H1 (cell line): ENCODE data around the gene FHL1. TPM values are rescaled to one million over a fixed set of nuclear protein-coding genes. Genes with fewer than 3 reads are reported as not detected.

Source experiments
- CTCF ChIA-PET: fragments of 300-600 bp; sonication (Branson Sonifier 250); formaldehyde crosslinking; loops from one replicate; lab custom pipeline; 2021; ENCODE audit not compliant: partially characterized antibody; lab: Charles Lee
- POLR2A ChIA-PET: fragments of 300-600 bp; sonication (Branson Sonifier 250); formaldehyde crosslinking; loops from one replicate; lab custom pipeline; 2021; ENCODE audit warnings: inconsistent platforms; ENCODE audit not compliant: partially characterized antibody; lab: Charles Lee
- DNase-seq, 2 experiments: peaks; one replicate each; pipeline versions ENCODE4 v3.0.0 to v3.0.0-alpha.2; 2010 to 2022; ENCODE audit warnings: low spot score in 2 of 2, low read depth in 1 of 2, mixed read lengths in 1 of 2
- FAIRE-seq: peaks from 2 replicates; lab custom pipeline; 2011; peaks lifted over from hg19 to GRCh38; lab: Jason Lieb, UNC
- H2AFZ ChIP-seq: 2 replicates; pipeline ENCODE4 v1.8.1; 2012; ENCODE audit warnings: low read length, inconsistent platforms
- H2AK5ac ChIP-seq: 2 replicates; pipeline ENCODE4 v1.6.1; 2013; ENCODE audit warnings: low read depth, low read length
- H2BK120ac ChIP-seq: replicated peaks from 2 replicates; pipeline ENCODE3; 2013; ENCODE audit warnings: low read depth, low read length, inconsistent platforms
- H2BK12ac ChIP-seq: 2 replicates; pipeline ENCODE4 v1.6.1; 2013; ENCODE audit warnings: low read depth, low read length
- H2BK15ac ChIP-seq: 2 replicates; pipeline ENCODE4 v1.6.1; 2013; ENCODE audit warnings: low read length
- H2BK20ac ChIP-seq: 2 replicates; pipeline ENCODE4 v1.6.1; 2013; ENCODE audit warnings: low read length
- H2BK5ac ChIP-seq: 2 replicates; pipeline ENCODE4 v1.6.1; 2013; ENCODE audit warnings: low read depth, low read length
- H3K14ac ChIP-seq: 2 replicates; pipeline ENCODE4 v1.6.1; 2013; ENCODE audit warnings: inconsistent platforms; ENCODE audit not compliant: insufficient read length
- H3K18ac ChIP-seq: 2 replicates; pipeline ENCODE4 v1.6.1; 2013; ENCODE audit warnings: low read length; ENCODE audit errors: extremely low read depth
- H3K23ac ChIP-seq: 2 replicates; pipeline ENCODE4 v1.6.1; 2013; ENCODE audit warnings: inconsistent platforms; ENCODE audit not compliant: insufficient read length
- H3K23me2 ChIP-seq: 2 replicates; pipeline ENCODE4 v1.6.1; 2013; ENCODE audit warnings: low read depth, low read length
- H3K27ac ChIP-seq: 2 replicates; pipeline ENCODE4 v1.6.1; 2011; ENCODE audit warnings: low read depth, low read length, inconsistent platforms
- H3K27me3 ChIP-seq, 4 experiments: replicated peaks in 1 of 4; 1 replicate in 1 of 4; 2 replicates in 3 of 4; pipeline versions ENCODE4 v1.6.1 to v1.8.1; 2011 to 2013; ENCODE audit warnings: low read length in 3 of 4, mild to moderate bottlenecking in 3 of 4, inconsistent platforms in 2 of 4, mixed read lengths in 2 of 4, moderate library complexity in 1 of 4; ENCODE audit not compliant: control insufficient read depth in 3 of 4, insufficient read depth in 3 of 4; ENCODE audit errors: extremely low read depth in 1 of 4
- H3K36me3 ChIP-seq, 4 experiments: 2 replicates each; pipeline versions ENCODE4 v1.6.1 to v1.8.1; 2011 to 2013; ENCODE audit warnings: mild to moderate bottlenecking in 4 of 4, low read length in 3 of 4, moderate library complexity in 2 of 4, control low read depth in 1 of 4, inconsistent platforms in 1 of 4; ENCODE audit not compliant: insufficient read depth in 4 of 4, control insufficient read depth in 2 of 4
- H3K4ac ChIP-seq: replicated peaks from 2 replicates; pipeline ENCODE3; 2013; ENCODE audit warnings: low read length, low read depth, mixed read lengths, inconsistent platforms; ENCODE audit not compliant: insufficient read length
- H3K4me1 ChIP-seq, 4 experiments: replicated peaks in 1 of 4; 1 replicate in 1 of 4; 2 replicates in 3 of 4; pipeline versions ENCODE4 v1.6.1 to v1.8.1; 2011 to 2013; ENCODE audit warnings: low read length in 3 of 4, inconsistent platforms in 2 of 4, mixed read lengths in 1 of 4; ENCODE audit not compliant: insufficient read depth in 4 of 4, control insufficient read depth in 3 of 4
- H3K4me2 ChIP-seq, 2 experiments: 2 replicates each; pipeline versions ENCODE4 v1.6.1 to v1.8.1; 2011 to 2013; ENCODE audit warnings: low read depth in 2 of 2, low read length in 2 of 2, control low read depth in 1 of 2, inconsistent platforms in 1 of 2, mild to moderate bottlenecking in 1 of 2; ENCODE audit not compliant: insufficient read depth in 1 of 2
- H3K4me3 ChIP-seq, 4 experiments: fragments of 200-600, 300-600 bp in 1 of 4; sonication (generic), shearing (Covaris generic), sonication (Bioruptor Twin) in 1 of 4; 2 replicates each; pipeline versions ENCODE4 v1.5.1 to v1.8.1; 2011 to 2016; ENCODE audit warnings: low read length in 4 of 4, low read depth in 3 of 4, control low read depth in 2 of 4, inconsistent platforms in 2 of 4, mild to moderate bottlenecking in 2 of 4, mixed read lengths in 1 of 4, moderate library complexity in 1 of 4; ENCODE audit not compliant: insufficient read depth in 2 of 4; ENCODE audit errors: extremely low read depth in 1 of 4
- H3K56ac ChIP-seq: replicated peaks from 2 replicates; pipeline ENCODE3; 2013; ENCODE audit warnings: low read depth, mild to moderate bottlenecking, mixed read lengths, low read length, inconsistent platforms; ENCODE audit not compliant: insufficient read length
- H3K79me1 ChIP-seq: 2 replicates; pipeline ENCODE4 v1.6.1; 2013; ENCODE audit warnings: low read depth, low read length, control low read depth
- H3K79me2 ChIP-seq, 2 experiments: 2 replicates each; pipeline versions ENCODE4 v1.6.1 to v1.8.1; 2012 to 2013; ENCODE audit warnings: low read length in 2 of 2, mild to moderate bottlenecking in 2 of 2, inconsistent platforms in 1 of 2; ENCODE audit not compliant: insufficient read depth in 2 of 2, control insufficient read depth in 1 of 2
- H3K9ac ChIP-seq, 4 experiments: replicated peaks in 1 of 4; 1 replicate in 1 of 4; 2 replicates in 3 of 4; pipeline versions ENCODE4 v1.6.1 to v1.8.1; 2011 to 2013; ENCODE audit warnings: low read depth in 3 of 4, low read length in 3 of 4, control low read depth in 2 of 4, mild to moderate bottlenecking in 2 of 4, moderate library complexity in 2 of 4, inconsistent platforms in 1 of 4; ENCODE audit errors: extremely low read depth in 1 of 4
- H3K9me3 ChIP-seq, 2 experiments: 2 replicates each; pipeline versions ENCODE4 v1.6.1 to v1.8.1; 2012 to 2013; ENCODE audit warnings: mild to moderate bottlenecking in 2 of 2, moderate library complexity in 2 of 2, control low read depth in 1 of 2, inconsistent platforms in 1 of 2, low read depth in 1 of 2, low read length in 1 of 2, mixed read lengths in 1 of 2; ENCODE audit not compliant: insufficient read depth in 2 of 2
- H4K20me1 ChIP-seq, 2 experiments: replicated peaks in 1 of 2; 2 replicates each; pipeline versions ENCODE3 to v1.8.1; 2011 to 2013; ENCODE audit warnings: inconsistent platforms in 2 of 2, low read length in 2 of 2, mild to moderate bottlenecking in 1 of 2; ENCODE audit not compliant: insufficient read depth in 2 of 2, control insufficient read depth in 1 of 2
- H4K5ac ChIP-seq: 2 replicates; pipeline ENCODE4 v1.6.1; 2013; ENCODE audit warnings: low read length, low read depth, mixed read lengths, inconsistent platforms; ENCODE audit not compliant: insufficient read length
- H4K8ac ChIP-seq: 2 replicates; pipeline ENCODE4 v1.8.0; 2013; ENCODE audit warnings: mild to moderate bottlenecking, moderate library complexity, low read length, inconsistent platforms; ENCODE audit not compliant: insufficient read depth; ENCODE audit errors: extremely low read depth
- H4K91ac ChIP-seq: replicated peaks from 2 replicates; pipeline ENCODE3; 2013; ENCODE audit warnings: low read length, mixed read lengths, inconsistent platforms; ENCODE audit not compliant: insufficient read length
- ASH2L ChIP-seq: fragments of 200-600, 300-600 bp; sonication (generic); IDR thresholded peaks from one replicate; pipeline ENCODE4 v1.7.1; 2017; ENCODE audit warnings: low read length
- CTCF ChIP-seq, 3 experiments: IDR thresholded peaks; 1 replicate in 2 of 3; 2 replicates in 1 of 3; pipeline versions ENCODE4 v1.5.1 to v1.6.1; 2011; ENCODE audit warnings: low read length in 3 of 3, mild to moderate bottlenecking in 3 of 3, inconsistent platforms in 2 of 3, low read depth in 1 of 3, moderate library complexity in 1 of 3; ENCODE audit not compliant: insufficient read depth in 1 of 3; ENCODE audit errors: control extremely low read depth in 1 of 3
- GTF2F1 ChIP-seq: IDR thresholded peaks from 2 replicates; pipeline ENCODE4 v1.6.1; 2012; ENCODE audit warnings: low read depth, low read length, improper control_type of control experiment, borderline replicate concordance
- HDAC6 ChIP-seq: IDR thresholded peaks from one replicate; pipeline ENCODE4 v1.7.1; 2012; ENCODE audit warnings: low read depth, mild to moderate bottlenecking, inconsistent platforms, low read length, moderate library complexity
- JUND ChIP-seq: IDR thresholded peaks from 2 replicates; pipeline ENCODE4 v1.6.1; 2011; ENCODE audit warnings: mild to moderate bottlenecking, improper control_type of control experiment, low read length
- KDM4A ChIP-seq: IDR thresholded peaks from one replicate; pipeline ENCODE4 v1.7.1; 2012; ENCODE audit warnings: low read depth, mild to moderate bottlenecking, moderate library complexity, low read length, inconsistent platforms; ENCODE audit not compliant: severe bottlenecking
- MAX ChIP-seq: IDR thresholded peaks from 2 replicates; pipeline ENCODE4 v1.6.1; 2012; ENCODE audit warnings: inconsistent platforms
- POLR2AphosphoS5 ChIP-seq: IDR thresholded peaks from 2 replicates; pipeline ENCODE4 v1.6.1; 2011; ENCODE audit warnings: low read depth, low read length
- RAD21 ChIP-seq, 2 experiments: IDR thresholded peaks in 1 of 2; conservative IDR thresholded peaks in 1 of 2; 2 replicates each; pipeline ENCODE4 v1.6.1; 2011; ENCODE audit warnings: low read depth in 2 of 2, low read length in 2 of 2, improper control_type of control experiment in 1 of 2, inconsistent platforms in 1 of 2, mild to moderate bottlenecking in 1 of 2, moderate library complexity in 1 of 2
- SP1 ChIP-seq: IDR thresholded peaks from 2 replicates; pipeline ENCODE4 v1.6.1; 2011; ENCODE audit warnings: low read depth, low read length
- YY1 ChIP-seq: IDR thresholded peaks from 2 replicates; pipeline ENCODE4 v1.6.1; 2011; ENCODE audit warnings: low read depth, mild to moderate bottlenecking, low read length
- WGBS, 2 experiments: shearing (Covaris generic) in 1 of 2; methylation state at CpG; one replicate each; pipeline versions ENCODE4 v1.1.6 to v1.1.7; 2013 to 2015; ENCODE audit warnings: low lambda C conversion rate in 2 of 2, mixed read lengths in 2 of 2, inconsistent platforms in 1 of 2, low coverage in 1 of 2, missing lambda C conversion rate in 1 of 2; ENCODE audit not compliant: insufficient replicate concordance in 2 of 2, insufficient coverage in 1 of 2, insufficient read length in 1 of 2; ENCODE audit errors: extremely low coverage in 1 of 2, missing lambda C conversion rate in 1 of 2; 5-methylcytosine and 5-hydroxymethylcytosine counted together
- polyA plus RNA-seq, 7 experiments: library from polyadenylated mRNA; depleted of rRNA in 3 of 7; stranded (reverse) in 5 of 7; unstranded in 2 of 7; fragments of >200 nt in 5 of 7; fragments of 200-250 nt in 2 of 7; gene quantifications; 1 replicate in 5 of 7; 2 replicates in 1 of 7; 4 replicates in 1 of 7; pipeline versions ENCODE4 v1.2.1 to v1.2.3, GENCODE V29; 2011 to 2013; ENCODE audit warnings: missing spikeins in 2 of 7, mixed read lengths in 2 of 7
- total RNA-seq: library from RNA; stranded (reverse); fragmentation: NEBNext Ultra II Directional; extraction: Animal tissue kit (Norgen Biotek cat#: 25700); gene quantifications from 2 replicates; pipeline ENCODE4 v1.2.1, GENCODE V29; 2021

Gene FHL1
- total and polyA plus RNA-seq, 2 of the 8 experiments (the other 6 are each of a cell fraction or from before 2014, with no cell fraction given), result 45.0 to 56.5 TPM

- Histone ChIP-seq H3K4me1 (no peaks in the 10 kb centered on the region), H3K79me2 (no peaks in the 10 kb centered on the region), H2BK12ac (no peak overlapping the region), H4K20me1 (no peaks in the 10 kb centered on the region), H3K9ac (no peak overlapping the region), H3K4me3 (no peak overlapping the region), H4K91ac (no peak overlapping the region), H3K4ac (no peak overlapping the region), H4K5ac (no peak overlapping the region), H2AK5ac (no peak overlapping the region), H3K27me3 (no peaks in the 10 kb centered on the region), H4K8ac (no peak overlapping the region), H3K23me2 (no peaks in the 10 kb centered on the region), H2BK15ac (no peak overlapping the region), H2BK5ac (no peak overlapping the region), H3K14ac (no peak overlapping the region), H2AFZ (no peak overlapping the region), H2BK20ac (no peak overlapping the region), H2BK120ac (no peak overlapping the region), H3K36me3 (no peaks in the 10 kb centered on the region), H3K56ac (no peak overlapping the region), H3K23ac (no peak overlapping the region), H3K9me3 (no peaks in the 10 kb centered on the region), H3K27ac (no peak overlapping the region), H3K79me1 (no peaks in the 10 kb centered on the region), H3K4me2 (no peak overlapping the region), H3K18ac (no peak overlapping the region)
- FAIRE-seq (no peak), DNase-seq (no peak)
- TF ChIP-seq MAX (no peak), GTF2F1 (no peak), ASH2L (no peak), KDM4A (no peak), JUND (no peak), POLR2AphosphoS5 (no peak), HDAC6 (no peak), RAD21 (IDR thresholded peaks at IDR 0.05 in 1 of 2, conservative IDR thresholded peaks at IDR 0.05 in 1 of 2; ENCODE audit: low read depth in 2 of 2, low read length in 2 of 2) (no peak), SP1 (no peak), YY1 (no peak), CTCF (IDR thresholded peaks at IDR 0.05; ENCODE audit: control extremely low read depth in 1 of 3, insufficient read depth in 1 of 3, low read depth in 1 of 3, low read length in 3 of 3) (no peak)
- POLR2A ChIA-PET, result no interaction called here
- WGBS, 2 experiments, result 77% methylated on average over 3 of the region's 3 CpGs; no CpG with 5 or more reads in 1 of the 2 experiments
- CTCF ChIA-PET, result interaction anchor here (0.8 to 1.4 kb wide), 2 partner anchors 19 to 86 kb away, joined by 3 to 4 read pairs; no protein-coding TSS in a partner anchor
These were observed 35.1 kb downstream of the FHL1 start for GRCh38 chrX:136182414-136182813.
